SJSA1 (cell line): Measurements from ENCODE around the gene DUSP10. TPM values are rescaled to one million over a fixed set of nuclear protein-coding genes. Genes with fewer than 3 reads are reported as not detected.

Source experiments
- DNase-seq, 2 experiments: peaks; one replicate each; pipeline ENCODE4 v3.0.0-alpha.2; 2015 to 2020; ENCODE audit warnings: low spot score in 2 of 2, low read depth in 1 of 2
- H3K27ac ChIP-seq: fragments of 250-450 bp; sonication (Bioruptor Pico); 2 replicates; pipeline ENCODE4 v1.5.1; 2020; ENCODE audit warnings: mild to moderate bottlenecking, moderate library complexity
- H3K27me3 ChIP-seq: fragments of 250-450 bp; sonication (Bioruptor Pico); replicated peaks from 2 replicates; pipeline ENCODE4 v1.5.1; 2020; ENCODE audit warnings: mild to moderate bottlenecking, moderate library complexity
- H3K36me3 ChIP-seq: fragments of 250-450 bp; sonication (Bioruptor Pico); 2 replicates; pipeline ENCODE4 v1.5.1; 2020; ENCODE audit warnings: mild to moderate bottlenecking
- H3K4me1 ChIP-seq: fragments of 250-450 bp; sonication (Bioruptor Pico); replicated peaks from 2 replicates; pipeline ENCODE4 v1.6.1; 2021; ENCODE audit warnings: mild to moderate bottlenecking
- H3K4me3 ChIP-seq: fragments of 250-450 bp; sonication (Bioruptor Pico); 2 replicates; pipeline ENCODE4 v1.5.1; 2020; ENCODE audit warnings: mild to moderate bottlenecking
- H3K9me3 ChIP-seq: fragments of 250-450 bp; sonication (Bioruptor Pico); replicated peaks from 2 replicates; pipeline ENCODE4 v1.5.1; 2020; ENCODE audit warnings: mild to moderate bottlenecking
- total RNA-seq: library from RNA; depleted of rRNA; stranded (reverse); fragments of >200 nt; shearing (Covaris generic); gene quantifications from 2 replicates; pipeline ENCODE4 v1.2.3, GENCODE V29; 2014

The DUSP10 gene
- total RNA-seq, 1 experiment from 2014 or later: 15.8 TPM

- Histone ChIP-seq H3K27me3 (no peaks in the 10 kb centered on the region), H3K36me3 (peaks cover 17% of the 10 kb centered on the region), H3K4me3 (no peak overlapping the region), H3K9me3 (no peaks in the 10 kb centered on the region), H3K27ac (no peak overlapping the region), H3K4me1 (peaks cover 24% of the 10 kb centered on the region)
- no peak for DNase-seq
Observed at GRCh38 chr1:221709854-221710253, 32.0 kb downstream of the DUSP10 start.

GRCh38 chr1:221708987-221709386, 32.9 kb downstream of the DUSP10 start:
- Histone ChIP-seq H3K36me3 (peaks cover 17% of the 10 kb centered on the region), H3K4me3 (no peak overlapping the region), H3K27ac (no peak overlapping the region), H3K9me3 (no peaks in the 10 kb centered on the region), H3K4me1 (peaks cover 17% of the 10 kb centered on the region), H3K27me3 (no peaks in the 10 kb centered on the region)
- no peak for DNase-seq

GRCh38 chr1:221708076-221708571, 33.8 kb downstream of the DUSP10 start:
- peaks cover 17% of the 10 kb centered on the region for H3K4me1 ChIP-seq
- DNase-seq: no peak
- no peaks in the 10 kb centered on the region for H3K9me3 ChIP-seq
- no peaks in the 10 kb centered on the region for H3K27me3 ChIP-seq
- no peak overlapping the region for H3K27ac ChIP-seq
- peaks cover 24% of the 10 kb centered on the region for H3K36me3 ChIP-seq
- no peak overlapping the region for H3K4me3 ChIP-seq

GRCh38 chr1:221706876-221707582, 34.9 kb downstream of the DUSP10 start:
- Histone ChIP-seq H3K27me3 (no peaks in the 10 kb centered on the region), H3K4me1 (peaks cover 6% of the 10 kb centered on the region), H3K4me3 (no peak overlapping the region), H3K36me3 (peaks cover 28% of the 10 kb centered on the region), H3K27ac (no peak overlapping the region), H3K9me3 (no peaks in the 10 kb centered on the region)
- no peak for DNase-seq

- Histone ChIP-seq H3K4me1 (no peaks in the 10 kb centered on the region), H3K9me3 (no peaks in the 10 kb centered on the region), H3K36me3 (peaks cover 28% of the 10 kb centered on the region), H3K27ac (no peak overlapping the region), H3K27me3 (no peaks in the 10 kb centered on the region), H3K4me3 (no peak overlapping the region)
- DNase-seq: no peak
Observed at GRCh38 chr1:221706191-221706590, 35.7 kb downstream of the DUSP10 start.

- H3K27ac ChIP-seq: no peak overlapping the region
- H3K4me1 ChIP-seq: no peaks in the 10 kb centered on the region
- H3K36me3 ChIP-seq: peaks cover 21% of the 10 kb centered on the region
- no peak overlapping the region for H3K4me3 ChIP-seq
- H3K27me3 ChIP-seq: no peaks in the 10 kb centered on the region
- no peak for DNase-seq
- H3K9me3 ChIP-seq: no peaks in the 10 kb centered on the region
Observed at GRCh38 chr1:221704306-221704705, 37.6 kb downstream of the DUSP10 start.

GRCh38 chr1:221701570-221702186, 40.2 kb downstream of the DUSP10 start:
- Histone ChIP-seq H3K36me3 (peaks cover 25% of the 10 kb centered on the region), H3K4me1 (no peaks in the 10 kb centered on the region), H3K4me3 (no peak overlapping the region), H3K27me3 (no peaks in the 10 kb centered on the region), H3K27ac (no peak overlapping the region), H3K9me3 (no peaks in the 10 kb centered on the region)
- DNase-seq: no peak

GRCh38 chr1:221700948-221701347, 40.9 kb downstream of the DUSP10 start:
- Histone ChIP-seq H3K9me3 (no peaks in the 10 kb centered on the region), H3K4me3 (no peak overlapping the region), H3K36me3 (peaks cover 25% of the 10 kb centered on the region), H3K27me3 (no peaks in the 10 kb centered on the region), H3K4me1 (no peaks in the 10 kb centered on the region; the same call in 1 of the 2 replicates), H3K27ac (no peak overlapping the region)
- DNase-seq: no peak

- H3K36me3 ChIP-seq: peaks cover 20% of the 10 kb centered on the region
- H3K4me3 ChIP-seq: no peak overlapping the region
- H3K9me3 ChIP-seq: no peaks in the 10 kb centered on the region
- DNase-seq: no peak
- no peaks in the 10 kb centered on the region; the same call in 1 of the 2 replicates for H3K4me1 ChIP-seq
- no peak overlapping the region for H3K27ac ChIP-seq
- H3K27me3 ChIP-seq: no peaks in the 10 kb centered on the region
Observed at GRCh38 chr1:221700536-221700935, 41.4 kb downstream of the DUSP10 start.

- peaks cover 16% of the 10 kb centered on the region for H3K36me3 ChIP-seq
- H3K27me3 ChIP-seq: no peaks in the 10 kb centered on the region
- DNase-seq: no peak
- no peak overlapping the region for H3K27ac ChIP-seq
- H3K4me3 ChIP-seq: no peak overlapping the region
- H3K4me1 ChIP-seq: no peaks in the 10 kb centered on the region; the same call in 1 of the 2 replicates
- H3K9me3 ChIP-seq: no peaks in the 10 kb centered on the region
Observed at GRCh38 chr1:221699978-221700519, 41.8 kb downstream of the DUSP10 start.

- H3K9me3 ChIP-seq: no peaks in the 10 kb centered on the region
- no peaks in the 10 kb centered on the region; the same call in 1 of the 2 replicates for H3K4me1 ChIP-seq
Observed at GRCh38 chr1:221699577-221699976, 42.3 kb downstream of the DUSP10 start.

GRCh38 chr1:221698579-221699349, 43.1 kb downstream of the DUSP10 start:
- Histone ChIP-seq H3K27me3 (no peaks in the 10 kb centered on the region), H3K36me3 (peaks cover 13% of the 10 kb centered on the region), H3K9me3 (no peaks in the 10 kb centered on the region), H3K4me1 (no peaks in the 10 kb centered on the region; the same call in 1 of the 2 replicates), H3K4me3 (no peak overlapping the region), H3K27ac (no peak overlapping the region)
- DNase-seq: no peak

More at GRCh38 chr1:221699577-221699976, 42.3 kb downstream of the DUSP10 start:
- H3K4me3 ChIP-seq: no peak overlapping the region
- peaks cover 16% of the 10 kb centered on the region for H3K36me3 ChIP-seq
- H3K27me3 ChIP-seq: no peaks in the 10 kb centered on the region
- DNase-seq: no peak
- H3K27ac ChIP-seq: no peak overlapping the region

- peaks cover 8% of the 10 kb centered on the region for H3K36me3 ChIP-seq
- DNase-seq: no peak
- H3K27me3 ChIP-seq: no peaks in the 10 kb centered on the region
- no peak overlapping the region for H3K27ac ChIP-seq
- H3K4me3 ChIP-seq: no peak overlapping the region
- no peaks in the 10 kb centered on the region; the same call in 1 of the 2 replicates for H3K4me1 ChIP-seq
- no peaks in the 10 kb centered on the region; the same call in 1 of the 2 replicates for H3K9me3 ChIP-seq
Observed at GRCh38 chr1:221697923-221698425, 43.9 kb downstream of the DUSP10 start.
